HG03097 (cell line): Measurements from ENCODE around the gene UPK3A.
A peak's percentile ranks its signal among the peaks of the same experiment; 100 is the strongest.
"Not testable (repeated sequence)": the region's sequence is repeated elsewhere in the genome, so short reads cannot be mapped to it uniquely, and the experiment has no call there.

ENCODE experiments used
- ATAC-seq: cut with Tn5 transposase; IDR thresholded peaks from one replicate; pipeline ENCODE4 v1.9.1; 2021; ENCODE audit not compliant: unreplicated experiment, low FRiP score

The UPK3A gene

GRCh38 chr22:45254789-45255278, 29.9 kb upstream of the UPK3A start:
- peak; percentile 67 for ATAC-seq

GRCh38 chr22:45257941-45258340, 26.8 kb upstream of the UPK3A start:
- ATAC-seq: not testable (repeated sequence)

- no peak for ATAC-seq
Observed at GRCh38 chr22:45259754-45260394, 24.9 kb upstream of the UPK3A start.

GRCh38 chr22:45260395-45260759, 24.4 kb upstream of the UPK3A start:
- not testable (repeated sequence) for ATAC-seq

- no peak for ATAC-seq
Observed at GRCh38 chr22:45261407-45262088, 23.2 kb upstream of the UPK3A start.

- no peak for ATAC-seq
Observed at GRCh38 chr22:45262195-45262930, 22.4 kb upstream of the UPK3A start.

GRCh38 chr22:45262931-45263462, 21.8 kb upstream of the UPK3A start:
- ATAC-seq: peak; percentile 10

- peak; percentile 77 for ATAC-seq
Observed at GRCh38 chr22:45263463-45264269, 21.1 kb upstream of the UPK3A start.

GRCh38 chr22:45265535-45265934, 19.2 kb upstream of the UPK3A start:
- no peak for ATAC-seq

GRCh38 chr22:45268167-45268957, 16.4 kb upstream of the UPK3A start:
- no peak for ATAC-seq

GRCh38 chr22:45268958-45269844, 15.5 kb upstream of the UPK3A start:
- ATAC-seq: peak; percentile 64

GRCh38 chr22:45270095-45271020, 14.4 kb upstream of the UPK3A start:
- ATAC-seq: no peak

GRCh38 chr22:45271667-45272201, 13.0 kb upstream of the UPK3A start:
- no peak for ATAC-seq

- ATAC-seq: no peak
Observed at GRCh38 chr22:45272498-45272897, 12.3 kb upstream of the UPK3A start.

- ATAC-seq: no peak
Observed at GRCh38 chr22:45273452-45274075, 11.2 kb upstream of the UPK3A start.

GRCh38 chr22:45276507-45277105, 8.1 kb upstream of the UPK3A start:
- ATAC-seq: no peak

GRCh38 chr22:45277720-45278119, 7.0 kb upstream of the UPK3A start:
- ATAC-seq: not testable (repeated sequence)
